Endodermal cell (in vitro differentiated cells): ENCODE measurements around the gene KPNA3. TPM values are rescaled to one million over a fixed set of nuclear protein-coding genes. Genes with fewer than 3 reads are reported as not detected.
"Not testable (repeated sequence)": the region's sequence is repeated elsewhere in the genome, so short reads cannot be mapped to it uniquely, and the experiment has no call there.

ENCODE experiments used
- DNase-seq: peaks from one replicate; pipeline ENCODE4 v3.0.0-alpha.2; 2017
- H3K27ac ChIP-seq: 2 replicates; pipeline ENCODE4 v1.5.1; 2013; ENCODE audit warnings: mild to moderate bottlenecking, low read depth, low read length, moderate library complexity
- H3K27me3 ChIP-seq: 2 replicates; pipeline ENCODE4 v1.6.1; 2013; ENCODE audit warnings: mild to moderate bottlenecking, low read length, moderate library complexity; ENCODE audit not compliant: insufficient read depth, control insufficient read depth, poor library complexity, severe bottlenecking
- H3K36me3 ChIP-seq: 2 replicates; pipeline ENCODE4 v1.7.0; 2013; ENCODE audit warnings: mild to moderate bottlenecking, low read length, moderate library complexity; ENCODE audit not compliant: control insufficient read depth, insufficient read depth
- H3K4me1 ChIP-seq: one replicate; pipeline ENCODE4 v1.7.0; 2013; ENCODE audit warnings: low read length; ENCODE audit not compliant: control insufficient read depth, insufficient read depth
- H3K4me3 ChIP-seq: 2 replicates; pipeline ENCODE4 v1.5.1; 2013; ENCODE audit warnings: mild to moderate bottlenecking, low read length, moderate library complexity
- H3K9ac ChIP-seq: 2 replicates; pipeline ENCODE4 v1.6.1; 2013; ENCODE audit warnings: mild to moderate bottlenecking, low read length, moderate library complexity; ENCODE audit not compliant: poor library complexity, severe bottlenecking; ENCODE audit errors: extremely low read depth
- H3K9me3 ChIP-seq: 2 replicates; pipeline ENCODE4 v1.6.1; 2013; ENCODE audit warnings: mild to moderate bottlenecking, low read length, moderate library complexity; ENCODE audit not compliant: control insufficient read depth
- H3K27ac Mint-ChIP-seq: 2 replicates; pipeline ENCODE4 v1.8.0; 2020; ENCODE audit warnings: mixed read lengths
- H3K27me3 Mint-ChIP-seq: 2 replicates; pipeline ENCODE4 v1.8.0; 2021; ENCODE audit warnings: mild to moderate bottlenecking, mixed read lengths; ENCODE audit not compliant: insufficient read depth
- H3K36me3 Mint-ChIP-seq: 2 replicates; pipeline ENCODE4 v1.8.0; 2020; ENCODE audit warnings: low read depth, mixed read lengths
- H3K4me1 Mint-ChIP-seq: 2 replicates; pipeline ENCODE4 v1.8.0; 2020; ENCODE audit warnings: mixed read lengths
- H3K4me3 Mint-ChIP-seq: 2 replicates; pipeline ENCODE4 v1.8.0; 2020; ENCODE audit warnings: mild to moderate bottlenecking, moderate library complexity, mixed read lengths
- H3K9me3 Mint-ChIP-seq: 2 replicates; pipeline ENCODE4 v1.8.0; 2020; ENCODE audit warnings: mild to moderate bottlenecking, mixed read lengths
- WGBS, 2 experiments: methylation state at CpG; one replicate each; pipeline versions ENCODE4 v1.1.5 to v1.1.7; 2013; ENCODE audit warnings: missing lambda C conversion rate in 2 of 2, mixed read lengths in 1 of 2; ENCODE audit not compliant: insufficient coverage in 1 of 2, insufficient read length in 1 of 2; 5-methylcytosine and 5-hydroxymethylcytosine counted together
- total RNA-seq, 2 donors: library from RNA; stranded (reverse); fragmentation: NEBNext Ultra II Directional in 1 of 2; extraction: Animal tissue kit (Norgen Biotek cat#: 25700) in 1 of 2; gene quantifications; 2 replicates in 1 of 2; 3 replicates in 1 of 2; pipeline ENCODE4 v1.2.1, GENCODE V29; 2021
- TF ChIP-seq, protein P1 (sequence below): fragments of 200-600 bp; sonication (generic); conservative IDR thresholded peaks from 2 replicates; pipeline ENCODE4 v1.5.0; 2021; ENCODE audit warnings: antibody characterized with exemption, mild to moderate bottlenecking

KPNA3 gene
- total RNA-seq, 2 donors from 2014 or later, result 59.0 to 64.2 TPM

GRCh38 chr13:49810567-49811526, 18.4 kb upstream of the KPNA3 start:
- TF ChIP-seq, protein P1, sequence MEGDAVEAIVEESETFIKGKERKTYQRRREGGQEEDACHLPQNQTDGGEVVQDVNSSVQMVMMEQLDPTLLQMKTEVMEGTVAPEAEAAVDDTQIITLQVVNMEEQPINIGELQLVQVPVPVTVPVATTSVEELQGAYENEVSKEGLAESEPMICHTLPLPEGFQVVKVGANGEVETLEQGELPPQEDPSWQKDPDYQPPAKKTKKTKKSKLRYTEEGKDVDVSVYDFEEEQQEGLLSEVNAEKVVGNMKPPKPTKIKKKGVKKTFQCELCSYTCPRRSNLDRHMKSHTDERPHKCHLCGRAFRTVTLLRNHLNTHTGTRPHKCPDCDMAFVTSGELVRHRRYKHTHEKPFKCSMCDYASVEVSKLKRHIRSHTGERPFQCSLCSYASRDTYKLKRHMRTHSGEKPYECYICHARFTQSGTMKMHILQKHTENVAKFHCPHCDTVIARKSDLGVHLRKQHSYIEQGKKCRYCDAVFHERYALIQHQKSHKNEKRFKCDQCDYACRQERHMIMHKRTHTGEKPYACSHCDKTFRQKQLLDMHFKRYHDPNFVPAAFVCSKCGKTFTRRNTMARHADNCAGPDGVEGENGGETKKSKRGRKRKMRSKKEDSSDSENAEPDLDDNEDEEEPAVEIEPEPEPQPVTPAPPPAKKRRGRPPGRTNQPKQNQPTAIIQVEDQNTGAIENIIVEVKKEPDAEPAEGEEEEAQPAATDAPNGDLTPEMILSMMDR, result no peak
- Histone ChIP-seq H3K27ac (no peak overlapping the region), H3K4me3 (no peak overlapping the region), H3K4me1 (peaks cover 3% of the 10 kb centered on the region), H3K9me3 (no peaks in the 10 kb centered on the region), H3K9ac (no peak overlapping the region), H3K27me3 (no peaks in the 10 kb centered on the region), H3K36me3 (no peaks in the 10 kb centered on the region)
- H3K9me3 Mint-ChIP-seq, result no peaks in the 10 kb centered on the region
- no peak for DNase-seq
- no peaks in the 10 kb centered on the region for H3K27me3 Mint-ChIP-seq
- no peak overlapping the region for H3K27ac Mint-ChIP-seq
- peaks cover 15% of the 10 kb centered on the region for H3K4me1 Mint-ChIP-seq
- WGBS, 2 experiments, result 67 to 76% methylated on average over 4 to 6 of the region's 6 CpGs
- H3K36me3 Mint-ChIP-seq, result no peaks in the 10 kb centered on the region
- H3K4me3 Mint-ChIP-seq, result no peak overlapping the region

DNA sequence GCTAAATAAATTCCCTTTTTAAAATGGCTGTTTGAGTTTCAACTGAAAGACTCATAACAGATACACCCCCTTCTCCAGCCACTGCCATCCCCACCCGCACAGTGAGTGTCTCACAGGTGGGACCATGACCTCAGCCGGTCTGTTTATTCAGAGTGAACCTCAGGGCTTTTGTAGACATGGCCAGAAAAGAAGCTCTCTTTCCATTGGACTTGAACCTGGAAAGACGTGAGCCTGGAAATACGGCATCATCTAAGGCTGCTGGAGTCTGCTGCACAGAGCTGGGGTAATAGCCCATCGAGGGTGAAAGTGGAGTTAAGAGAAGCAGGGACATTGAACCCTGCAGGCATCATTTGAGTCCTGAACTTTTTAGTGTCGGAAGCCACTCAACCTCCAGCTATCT, 15.2 kb upstream of the KPNA3 start:
- Histone ChIP-seq H3K27ac (no peak overlapping the region), H3K9ac (no peak overlapping the region), H3K9me3 (no peaks in the 10 kb centered on the region), H3K36me3 (no peaks in the 10 kb centered on the region), H3K4me3 (no peak overlapping the region), H3K27me3 (no peaks in the 10 kb centered on the region), H3K4me1 (peaks cover 3% of the 10 kb centered on the region)
- WGBS, 2 experiments, result 90 to 91% methylated on average over 5 of the region's 6 CpGs
- TF ChIP-seq, protein P1, result no peak
- Mint-ChIP-seq H3K4me1 (peaks cover 15% of the 10 kb centered on the region), H3K27me3 (no peaks in the 10 kb centered on the region), H3K36me3 (no peaks in the 10 kb centered on the region), H3K27ac (no peak overlapping the region), H3K9me3 (no peaks in the 10 kb centered on the region), H3K4me3 (no peak overlapping the region)
- no peak for DNase-seq

DNA sequence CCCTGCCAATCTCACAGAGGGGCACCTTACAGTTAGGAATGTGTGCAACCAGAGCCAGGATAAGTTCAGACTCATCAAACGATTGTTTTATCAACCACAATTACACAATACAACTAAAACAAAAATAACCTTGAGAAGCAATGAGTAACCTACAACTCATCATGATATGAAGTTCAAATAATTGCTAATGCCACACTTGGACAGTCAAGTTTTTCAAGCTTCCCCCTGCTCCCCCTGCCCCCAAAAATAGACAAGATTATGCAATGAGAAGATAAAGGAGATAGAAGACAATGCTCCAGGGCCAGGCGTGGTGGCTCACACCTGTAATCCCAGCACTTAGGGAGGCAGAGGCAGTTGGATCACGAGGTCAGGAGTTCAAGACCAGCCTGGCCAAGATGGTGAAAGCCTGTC, 13.6 kb upstream of the KPNA3 start:
- H3K9ac ChIP-seq, result no peak overlapping the region
- no peak overlapping the region for H3K4me3 Mint-ChIP-seq
- no peaks in the 10 kb centered on the region for H3K9me3 ChIP-seq
- H3K36me3 ChIP-seq, result no peaks in the 10 kb centered on the region
- 59 to 60% methylated on average over 3 of the region's 3 CpGs for WGBS, 2 experiments
- no peak overlapping the region for H3K27ac ChIP-seq
- no peak overlapping the region for H3K27ac Mint-ChIP-seq
- no peak overlapping the region for H3K4me3 ChIP-seq
- peaks cover 13% of the 10 kb centered on the region for H3K4me1 Mint-ChIP-seq
- H3K36me3 Mint-ChIP-seq, result no peaks in the 10 kb centered on the region
- H3K9me3 Mint-ChIP-seq, result no peaks in the 10 kb centered on the region
- DNase-seq, result no peak
- no peaks in the 10 kb centered on the region for H3K27me3 Mint-ChIP-seq
- no peaks in the 10 kb centered on the region for H3K27me3 ChIP-seq
- peaks cover 6% of the 10 kb centered on the region for H3K4me1 ChIP-seq
- TF ChIP-seq, protein P1, result no peak

DNA sequence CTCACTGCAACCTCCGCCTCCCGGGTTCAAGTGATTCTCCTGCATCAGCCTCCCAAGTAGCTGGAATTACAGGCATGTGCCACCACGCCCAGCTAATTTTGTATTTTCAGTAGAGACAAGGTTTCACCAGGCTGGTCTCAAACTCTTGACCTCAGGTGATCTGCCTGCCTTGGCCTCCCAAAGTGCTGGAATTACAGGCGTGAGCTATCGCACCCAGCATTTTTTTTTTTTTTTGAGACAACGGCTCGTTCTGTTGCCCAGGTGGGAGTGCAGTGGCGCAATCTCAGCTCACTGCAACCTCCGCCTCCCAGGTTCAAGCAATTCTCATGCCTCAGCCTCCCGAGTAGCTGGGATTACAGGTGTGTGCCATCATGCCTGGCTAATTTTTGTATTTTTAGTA, 10.6 kb upstream of the KPNA3 start:
- H3K27me3 Mint-ChIP-seq, H3K4me1 Mint-ChIP-seq, H3K4me1 ChIP-seq, H3K27me3 ChIP-seq, H3K9ac ChIP-seq, H3K4me3 Mint-ChIP-seq, H3K36me3 ChIP-seq, H3K36me3 Mint-ChIP-seq, H3K27ac ChIP-seq, H3K9me3 ChIP-seq, DNase-seq, H3K27ac Mint-ChIP-seq, H3K9me3 Mint-ChIP-seq, H3K4me3 ChIP-seq: not testable (repeated sequence)
- WGBS, 2 experiments, result 91 to 98% methylated on average over 4 to 10 of the region's 10 CpGs
